ENCODE results near the gene SLC40A1.

GRCh38 chr2:189517847-189518535, 62.6 kb downstream of the SLC40A1 start:
- TF ChIP-seq POLR2A (IDR thresholded peaks at IDR 0.05) (no peak), CTCF (IDR thresholded peaks at IDR 0.05) (no peak)

Measured in uterus (tissue), 2 donors.